Measurements from ENCODE around the gene PACRG.
A peak's percentile ranks its signal among the peaks of the same experiment; 100 is the strongest.

Gene PACRG

DNA sequence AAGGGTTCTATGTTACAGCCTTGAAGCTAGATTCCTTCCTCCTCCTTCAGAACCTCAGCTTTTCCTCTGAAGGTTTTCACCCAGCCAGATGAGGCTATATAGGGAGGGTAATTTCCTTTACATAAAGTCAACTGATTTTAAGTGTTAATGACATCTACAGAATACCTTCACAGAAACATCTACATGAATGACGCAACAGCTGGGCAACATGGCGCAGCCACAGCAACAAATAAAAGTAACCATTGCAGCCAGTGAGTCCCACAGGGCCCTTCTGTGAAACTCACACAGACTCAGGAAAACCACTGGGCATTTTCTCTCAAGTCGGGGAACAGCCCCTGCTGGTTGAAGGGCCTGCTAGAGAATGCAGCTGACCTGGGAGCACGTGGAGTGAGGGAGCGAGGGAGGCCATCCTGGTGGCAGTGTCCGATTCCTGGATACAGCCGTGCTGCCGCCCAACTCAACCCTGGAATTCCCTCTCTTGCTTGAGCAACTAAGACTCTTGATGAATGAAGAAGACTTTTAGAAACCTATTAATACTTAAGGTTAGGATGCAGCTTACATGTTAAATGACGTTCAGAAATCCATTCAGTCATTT is 176.4 kb downstream of the PACRG start:
- in situ Hi-C loops (cut with HindIII; ENCODE audit: low pct_unique_long_range_greater_than_20kb, low sequenced_read_pairs), result no loop called here
- no peak for TF ChIP-seq JUND (IDR thresholded peaks at IDR 0.05; ENCODE audit: low read depth)
- DNase-seq (ENCODE audit: low read depth in 1 of 2, low spot score in 1 of 2), result no peak

DNA sequence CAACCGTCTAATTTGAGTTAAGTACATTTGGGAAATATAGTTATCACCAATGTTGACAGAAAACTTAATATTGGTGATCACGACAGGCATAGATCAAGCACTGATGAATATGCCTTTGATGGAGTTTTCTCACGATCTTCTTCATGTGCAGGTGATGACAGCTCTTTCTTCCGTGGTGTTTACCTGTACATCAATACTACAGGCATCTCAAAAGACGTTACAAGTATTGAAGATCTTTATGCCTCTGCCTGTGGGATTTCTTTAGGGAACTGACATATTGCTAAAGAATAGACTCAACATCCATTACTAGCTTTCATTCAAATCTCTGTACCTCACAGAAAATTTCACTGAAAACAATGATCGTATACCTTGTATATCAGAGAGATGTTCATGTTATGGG is 178.7 kb downstream of the PACRG start:
- no peak for DNase-seq (ENCODE audit: low read depth in 1 of 2, low spot score in 1 of 2)
- no peak for TF ChIP-seq JUND (IDR thresholded peaks at IDR 0.05; ENCODE audit: low read depth)
- in situ Hi-C loops (cut with HindIII; ENCODE audit: low pct_unique_long_range_greater_than_20kb, low sequenced_read_pairs), result no loop called here

DNA sequence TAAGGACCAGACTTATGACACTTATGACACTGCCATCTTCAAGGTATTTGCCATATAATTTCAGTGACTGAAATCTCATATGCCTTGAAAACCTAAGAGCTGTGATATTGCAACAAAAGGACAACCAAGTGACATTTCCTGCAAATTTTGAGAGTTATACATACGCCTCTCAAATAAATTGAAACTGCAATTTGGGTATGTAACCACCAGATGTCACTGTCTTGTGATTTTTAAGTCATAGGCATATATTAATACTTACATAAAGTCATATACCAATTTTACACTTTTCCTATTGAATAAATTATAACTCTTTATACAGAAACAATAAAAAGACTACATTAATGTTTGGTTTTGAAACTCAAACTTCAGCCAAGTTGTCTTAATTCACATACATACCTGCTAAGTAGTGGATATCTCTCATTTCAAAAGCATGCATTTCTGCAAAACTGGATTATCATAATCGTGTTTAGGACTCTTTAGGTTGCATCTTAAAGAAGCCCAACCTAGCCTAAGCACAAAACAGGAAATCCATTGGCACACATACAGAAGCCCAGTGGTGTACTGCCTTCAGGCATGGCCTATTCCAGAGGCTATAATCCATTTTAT is 180.2 kb downstream of the PACRG start:
- peak in 1 of 2 experiments; percentile 3 for DNase-seq (ENCODE audit: low read depth in 1 of 2, low spot score in 1 of 2)
- in situ Hi-C loops (cut with HindIII; ENCODE audit: low pct_unique_long_range_greater_than_20kb, low sequenced_read_pairs), result no loop called here
- TF ChIP-seq JUND (IDR thresholded peaks at IDR 0.05; ENCODE audit: low read depth), result no peak

DNA sequence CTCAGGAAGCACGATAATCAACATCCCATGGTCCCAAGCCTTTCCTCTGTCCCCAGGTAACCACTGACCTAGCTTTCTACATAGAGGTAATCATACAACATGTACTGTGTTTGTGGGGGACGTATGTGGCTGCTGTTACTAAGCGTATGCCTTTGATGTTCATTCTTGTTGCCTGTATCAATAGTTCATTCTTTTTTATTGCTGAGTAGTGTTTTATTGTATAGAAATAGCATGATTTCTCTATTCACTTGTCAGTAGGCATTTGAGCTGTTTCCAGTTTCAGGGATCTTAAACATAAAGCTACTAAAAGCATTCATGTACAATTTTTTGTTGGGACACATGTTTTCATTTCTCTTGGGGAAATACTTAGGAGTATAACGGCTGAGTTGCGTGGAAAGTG is 185.4 kb downstream of the PACRG start:
- in situ Hi-C loops (cut with HindIII; ENCODE audit: low pct_unique_long_range_greater_than_20kb, low sequenced_read_pairs), result no loop called here
- DNase-seq (ENCODE audit: low read depth in 1 of 2, low spot score in 1 of 2), result no peak
- TF ChIP-seq JUND (IDR thresholded peaks at IDR 0.05; ENCODE audit: low read depth), result no peak

DNA sequence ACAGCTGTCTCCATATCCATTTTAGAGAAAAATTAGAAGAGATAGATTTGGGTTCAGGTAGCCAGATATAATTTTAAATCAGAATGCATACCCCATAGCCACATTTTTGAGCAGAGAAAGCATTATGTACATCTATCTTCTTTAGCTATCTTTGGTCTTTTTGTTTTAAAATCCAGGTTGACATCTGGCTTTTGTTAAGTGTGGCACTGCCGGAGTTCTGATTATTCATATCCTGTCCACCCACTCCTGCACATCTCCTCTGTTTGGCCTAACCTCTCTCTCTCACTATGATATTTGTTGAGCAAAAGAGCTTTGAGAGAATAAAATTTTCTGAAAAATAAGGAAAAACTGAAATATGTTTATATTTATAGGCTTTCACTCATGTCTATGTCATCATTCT is 189.7 kb downstream of the PACRG start:
- no peak for DNase-seq (ENCODE audit: low read depth in 1 of 2, low spot score in 1 of 2)
- no peak for TF ChIP-seq JUND (IDR thresholded peaks at IDR 0.05; ENCODE audit: low read depth)
- in situ Hi-C loops (cut with HindIII; ENCODE audit: low pct_unique_long_range_greater_than_20kb, low sequenced_read_pairs), result no loop called here

DNA sequence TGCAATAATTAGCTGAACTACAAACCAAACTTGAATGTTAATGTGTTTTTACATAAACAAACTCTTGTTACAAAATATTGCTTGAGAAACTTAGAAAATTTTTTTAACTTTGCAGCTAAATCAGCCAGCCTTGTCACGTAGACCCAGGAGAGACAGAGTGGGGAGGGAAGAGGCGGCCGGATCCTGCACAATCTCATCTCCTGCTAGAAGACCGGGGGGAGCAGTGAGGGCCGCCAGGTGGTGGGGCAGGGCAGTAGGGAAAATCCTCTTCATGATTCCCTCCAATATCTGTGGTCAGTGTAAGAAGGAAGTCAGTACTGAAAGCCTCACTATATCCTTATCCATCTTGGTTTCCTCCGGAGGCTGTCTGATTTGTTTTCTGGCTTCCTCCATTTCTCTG is 193.3 kb downstream of the PACRG start:
- DNase-seq (ENCODE audit: low read depth in 1 of 2, low spot score in 1 of 2), result no peak
- TF ChIP-seq JUND (IDR thresholded peaks at IDR 0.05; ENCODE audit: low read depth), result no peak
- in situ Hi-C loops (cut with HindIII; ENCODE audit: low pct_unique_long_range_greater_than_20kb, low sequenced_read_pairs), result no loop called here

DNA sequence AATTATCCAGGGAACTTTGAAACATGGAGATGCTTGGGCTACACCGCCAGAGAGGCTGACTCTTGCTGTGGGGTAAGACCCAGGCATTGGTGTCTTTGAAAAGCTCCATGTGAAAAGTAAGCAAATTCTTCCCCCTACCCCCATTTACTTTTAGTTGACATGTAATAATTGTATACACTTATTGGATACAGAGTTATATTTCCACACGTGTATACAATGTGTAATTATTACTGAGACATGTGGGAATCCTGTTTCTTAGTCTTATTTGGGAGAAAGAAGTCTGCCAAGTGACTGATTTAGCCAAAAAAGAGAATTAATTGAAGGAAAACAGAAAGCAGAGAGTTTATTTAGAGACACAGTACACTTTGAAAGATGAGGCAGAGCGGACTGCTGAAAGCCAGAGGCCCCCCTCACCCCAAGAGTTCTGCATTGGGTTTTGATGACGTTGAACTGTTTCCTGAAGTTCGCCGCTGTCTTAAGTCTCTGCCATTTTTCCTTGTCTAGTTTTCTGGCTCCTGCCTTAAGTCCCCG is 193.8 kb downstream of the PACRG start:
- in situ Hi-C loops (cut with HindIII; ENCODE audit: low pct_unique_long_range_greater_than_20kb, low sequenced_read_pairs), result no loop called here
- DNase-seq (ENCODE audit: low read depth in 1 of 2, low spot score in 1 of 2), result no peak
- TF ChIP-seq JUND (IDR thresholded peaks at IDR 0.05; ENCODE audit: low read depth), result no peak

DNA sequence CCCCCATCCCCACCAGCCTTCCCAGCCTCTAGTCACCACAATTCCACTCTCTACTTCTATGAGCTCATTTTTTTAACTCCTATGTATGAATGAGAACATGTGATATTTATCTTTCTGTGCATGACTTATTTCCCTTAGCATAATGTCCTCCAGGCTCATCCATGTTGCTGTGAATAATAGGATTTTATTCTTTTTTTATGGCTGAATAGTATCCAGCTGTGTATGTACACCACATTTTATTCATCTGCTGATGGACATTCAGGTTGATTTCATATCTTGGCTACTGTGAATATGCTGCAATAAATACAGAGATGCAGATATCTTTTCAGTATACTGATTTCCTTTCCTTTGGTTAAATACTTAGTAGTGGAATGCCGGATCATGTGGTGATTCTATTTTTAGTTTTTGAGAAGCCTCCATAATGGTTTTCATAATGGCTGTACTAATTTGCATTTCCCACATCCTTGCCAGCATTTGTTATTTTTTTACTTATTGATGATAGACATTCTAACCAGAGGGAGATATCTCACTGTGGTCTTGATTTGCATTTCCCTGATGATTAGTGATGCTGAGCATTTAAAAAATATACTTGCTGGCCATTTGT is 194.9 kb downstream of the PACRG start:
- in situ Hi-C loops (cut with HindIII; ENCODE audit: low pct_unique_long_range_greater_than_20kb, low sequenced_read_pairs), result no loop called here
- TF ChIP-seq JUND (IDR thresholded peaks at IDR 0.05; ENCODE audit: low read depth), result no peak
- DNase-seq (ENCODE audit: low read depth in 1 of 2, low spot score in 1 of 2), result no peak

DNA sequence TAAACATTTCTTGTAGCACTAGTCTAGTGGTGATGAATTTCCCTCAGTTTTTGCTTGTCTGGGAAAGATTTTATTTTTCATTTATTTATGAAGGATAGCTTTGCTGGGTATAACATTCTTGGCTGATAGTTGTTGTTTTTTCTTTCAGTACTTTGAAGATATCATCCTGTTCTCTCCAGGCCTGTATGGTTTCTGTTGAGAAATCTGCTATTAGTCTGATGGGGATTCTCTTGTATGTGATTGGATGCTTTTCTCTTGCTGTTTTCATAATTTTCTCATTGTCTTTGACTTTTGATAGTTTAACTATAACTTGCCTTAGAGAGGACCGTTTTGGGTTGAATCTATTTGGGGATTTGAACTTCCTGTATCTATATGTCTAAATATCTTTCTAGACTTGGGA is 207.1 kb downstream of the PACRG start:
- no peak for DNase-seq (ENCODE audit: low read depth in 1 of 2, low spot score in 1 of 2)
- no peak for TF ChIP-seq JUND (IDR thresholded peaks at IDR 0.05; ENCODE audit: low read depth)
- in situ Hi-C loops (cut with HindIII; ENCODE audit: low pct_unique_long_range_greater_than_20kb, low sequenced_read_pairs), result no loop called here

DNA sequence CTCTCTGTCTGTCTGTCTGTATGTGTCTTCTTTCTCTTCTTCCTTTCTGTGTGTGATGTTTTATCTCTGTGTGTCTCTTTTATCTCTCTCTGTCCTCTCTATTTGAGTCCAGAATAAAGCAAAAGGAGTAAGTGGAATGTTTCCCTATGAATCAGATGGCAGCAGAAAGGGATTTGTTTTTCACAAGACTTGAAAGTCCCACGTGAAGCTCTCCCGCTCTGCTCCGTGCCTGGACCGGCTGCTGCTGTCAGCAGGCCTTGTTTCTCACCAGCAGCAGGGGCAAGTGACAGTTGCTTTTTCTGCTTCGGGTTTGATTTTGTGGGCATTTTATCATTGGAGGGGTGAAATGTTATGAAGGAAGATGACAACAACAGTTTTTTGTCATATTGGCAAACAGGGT is 212.7 kb downstream of the PACRG start:
- DNase-seq (ENCODE audit: low read depth in 1 of 2, low spot score in 1 of 2), result no peak
- no peak for TF ChIP-seq JUND (IDR thresholded peaks at IDR 0.05; ENCODE audit: low read depth)
- in situ Hi-C loops (cut with HindIII; ENCODE audit: low pct_unique_long_range_greater_than_20kb, low sequenced_read_pairs), result no loop called here

DNA sequence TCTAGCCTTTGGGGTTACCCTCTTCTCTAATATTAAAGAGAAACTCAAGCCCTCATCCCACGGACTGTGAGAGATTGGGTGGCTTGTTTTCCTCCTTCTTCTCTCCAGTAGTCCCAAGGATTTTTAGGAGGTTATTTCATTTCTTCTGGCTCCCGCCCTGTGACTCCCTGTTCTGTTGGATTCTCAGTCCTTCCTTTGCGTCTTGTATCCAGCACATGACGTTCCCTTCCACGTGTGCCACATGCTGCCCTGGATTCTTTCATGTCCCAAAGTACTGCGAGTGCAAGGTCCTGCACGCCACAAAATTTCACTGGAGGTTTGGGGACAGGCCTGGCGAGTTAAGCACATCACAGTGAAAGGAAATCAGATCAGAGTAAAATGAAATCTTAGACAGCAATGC is 213.4 kb downstream of the PACRG start:
- TF ChIP-seq JUND (IDR thresholded peaks at IDR 0.05; ENCODE audit: low read depth), result no peak
- in situ Hi-C loops (cut with HindIII; ENCODE audit: low pct_unique_long_range_greater_than_20kb, low sequenced_read_pairs), result no loop called here
- no peak for DNase-seq (ENCODE audit: low read depth in 1 of 2, low spot score in 1 of 2)

DNA sequence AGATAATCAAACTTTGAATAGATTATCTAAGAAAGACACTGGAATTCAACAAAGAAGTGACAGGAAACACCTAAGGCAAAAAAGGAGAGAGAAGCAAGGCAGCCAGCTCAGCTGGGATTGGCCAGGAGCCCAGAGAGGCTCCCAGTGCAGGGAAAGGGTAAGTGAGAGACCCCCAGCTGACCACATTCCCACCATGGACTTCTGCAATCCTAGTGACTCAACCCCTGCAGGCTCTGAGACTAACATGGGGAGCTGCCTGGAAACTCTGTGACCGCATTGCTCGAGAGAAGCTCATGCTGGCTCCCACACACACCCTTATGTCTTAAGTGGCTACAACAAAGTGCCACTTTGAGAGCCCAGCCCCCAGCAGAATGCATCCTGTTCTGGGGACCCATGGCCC is 215.1 kb downstream of the PACRG start:
- in situ Hi-C loops (cut with HindIII; ENCODE audit: low pct_unique_long_range_greater_than_20kb, low sequenced_read_pairs), result no loop called here
- DNase-seq (ENCODE audit: low read depth in 1 of 2, low spot score in 1 of 2), result no peak
- TF ChIP-seq JUND (IDR thresholded peaks at IDR 0.05; ENCODE audit: low read depth), result no peak

DNA sequence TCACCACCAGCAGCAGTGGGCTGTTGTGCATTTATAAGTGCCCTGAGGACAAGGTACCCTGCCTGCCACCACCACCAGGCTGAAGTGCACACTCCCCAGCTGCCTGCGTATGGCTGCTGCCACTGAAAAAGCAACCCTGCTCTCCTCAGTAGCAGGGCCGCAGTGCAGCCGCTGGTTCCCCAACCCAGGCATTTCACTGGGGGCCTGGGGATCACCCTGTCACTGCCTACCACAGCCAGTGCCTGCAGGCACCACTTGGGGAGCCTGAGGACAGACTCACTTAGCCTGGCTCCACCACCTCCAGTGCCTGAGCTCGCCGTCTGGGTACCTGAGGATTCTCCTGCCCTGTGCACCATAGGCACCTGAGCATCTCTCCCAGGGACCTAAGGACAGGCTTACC is 215.6 kb downstream of the PACRG start:
- TF ChIP-seq JUND (IDR thresholded peaks at IDR 0.05; ENCODE audit: low read depth), result no peak
- in situ Hi-C loops (cut with HindIII; ENCODE audit: low pct_unique_long_range_greater_than_20kb, low sequenced_read_pairs), result no loop called here
- no peak for DNase-seq (ENCODE audit: low read depth in 1 of 2, low spot score in 1 of 2)

Measured in T47D (cell line).